ENCODE results near the gene ART4. TPM values are rescaled to one million over a fixed set of nuclear protein-coding genes. Genes with fewer than 3 reads are reported as not detected.

The ART4 gene
- total and polyA plus RNA-seq, 2 donors from 2014 or later: 2.6 to 3.0 TPM

DNA sequence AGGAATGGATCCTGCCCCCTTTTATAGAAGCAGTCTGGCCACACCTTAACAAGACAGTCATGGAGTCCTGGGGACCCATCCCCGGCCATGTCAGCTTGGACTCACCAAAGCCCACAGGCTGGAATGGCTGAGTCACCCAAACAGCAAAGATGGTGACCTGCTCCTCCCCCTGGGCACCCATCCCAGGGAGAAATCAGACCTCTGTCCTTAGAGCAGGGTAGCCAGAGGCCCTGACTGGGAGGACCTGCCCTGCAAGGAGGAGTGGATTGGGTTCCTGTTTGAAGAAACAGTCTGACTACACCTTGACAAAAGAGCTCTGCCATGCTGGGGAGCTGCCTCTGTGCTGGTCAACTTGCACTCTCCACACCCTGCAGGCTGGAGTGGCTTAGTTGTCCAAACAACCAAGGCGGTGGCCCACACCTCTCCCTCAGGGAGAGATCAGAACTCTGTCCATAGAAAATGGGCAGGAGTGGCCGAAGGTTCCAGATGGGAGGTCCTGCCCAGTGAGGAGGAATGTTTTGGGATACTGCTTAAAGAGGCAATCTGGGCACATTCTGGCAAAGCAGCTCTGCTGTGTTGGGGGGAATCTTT, 25.7 kb upstream of the ART4 start:
- H3K4me1 ChIP-seq (ENCODE audit: control insufficient read depth in 2 of 3, insufficient read depth in 2 of 3, low read depth in 1 of 3, low read length in 3 of 3): no peaks in the 10 kb centered on the region
- H3K4me3 ChIP-seq (ENCODE audit: low read length in 3 of 3): no peak overlapping the region
- TF ChIP-seq, protein P1, sequence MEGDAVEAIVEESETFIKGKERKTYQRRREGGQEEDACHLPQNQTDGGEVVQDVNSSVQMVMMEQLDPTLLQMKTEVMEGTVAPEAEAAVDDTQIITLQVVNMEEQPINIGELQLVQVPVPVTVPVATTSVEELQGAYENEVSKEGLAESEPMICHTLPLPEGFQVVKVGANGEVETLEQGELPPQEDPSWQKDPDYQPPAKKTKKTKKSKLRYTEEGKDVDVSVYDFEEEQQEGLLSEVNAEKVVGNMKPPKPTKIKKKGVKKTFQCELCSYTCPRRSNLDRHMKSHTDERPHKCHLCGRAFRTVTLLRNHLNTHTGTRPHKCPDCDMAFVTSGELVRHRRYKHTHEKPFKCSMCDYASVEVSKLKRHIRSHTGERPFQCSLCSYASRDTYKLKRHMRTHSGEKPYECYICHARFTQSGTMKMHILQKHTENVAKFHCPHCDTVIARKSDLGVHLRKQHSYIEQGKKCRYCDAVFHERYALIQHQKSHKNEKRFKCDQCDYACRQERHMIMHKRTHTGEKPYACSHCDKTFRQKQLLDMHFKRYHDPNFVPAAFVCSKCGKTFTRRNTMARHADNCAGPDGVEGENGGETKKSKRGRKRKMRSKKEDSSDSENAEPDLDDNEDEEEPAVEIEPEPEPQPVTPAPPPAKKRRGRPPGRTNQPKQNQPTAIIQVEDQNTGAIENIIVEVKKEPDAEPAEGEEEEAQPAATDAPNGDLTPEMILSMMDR (IDR thresholded peaks at IDR 0.05; ENCODE audit: borderline replicate concordance, extremely low read depth, insufficient read depth): no peak
- H3K27ac ChIP-seq (ENCODE audit: low read depth in 2 of 2, low read length in 2 of 2): no peak overlapping the region
- no peak for DNase-seq
- no peaks in the 10 kb centered on the region for H3K36me3 ChIP-seq (ENCODE audit: control insufficient read depth in 2 of 3, insufficient read depth in 3 of 3, low read length in 3 of 3)
- intact Hi-C loops (cut with DNase I): no loop called here
- no peaks in the 10 kb centered on the region for H3K9me3 ChIP-seq (ENCODE audit: control insufficient read depth in 2 of 3, insufficient read depth in 1 of 3, low read length in 3 of 3)
- H3K9ac ChIP-seq (ENCODE audit: low read length in 3 of 3): no peak overlapping the region
- no peak for FAIRE-seq
- H3K27me3 ChIP-seq (ENCODE audit: control insufficient read depth, insufficient read depth, low read length): no peaks in the 10 kb centered on the region

DNA sequence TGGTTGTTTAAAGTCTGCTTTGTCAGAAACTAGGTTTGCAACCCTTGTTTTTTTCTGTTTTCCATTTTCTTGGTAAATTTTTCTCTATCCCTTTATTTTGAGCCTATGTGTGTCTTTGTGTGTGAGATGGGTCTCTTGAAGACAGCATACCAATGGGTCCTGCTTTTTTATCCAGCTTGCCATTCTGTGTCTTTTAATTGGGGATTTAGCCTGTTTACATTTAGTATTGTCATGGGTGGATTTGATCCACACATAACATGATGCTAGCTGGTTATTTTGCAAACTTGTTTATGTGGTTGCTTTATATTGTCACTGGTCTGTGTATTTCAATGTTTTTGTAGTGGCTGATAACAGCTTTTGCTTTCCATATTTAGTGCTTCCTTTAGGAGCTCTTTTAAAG, 17.2 kb upstream of the ART4 start:
- Histone ChIP-seq H3K36me3 (ENCODE audit: control insufficient read depth in 2 of 3, insufficient read depth in 3 of 3, low read length in 3 of 3) (no peaks in the 10 kb centered on the region), H3K27ac (ENCODE audit: low read depth in 2 of 2, low read length in 2 of 2) (no peak overlapping the region), H3K9me3 (ENCODE audit: control insufficient read depth in 2 of 3, insufficient read depth in 1 of 3, low read length in 3 of 3) (peaks cover 1 to 16% (median 4%) of the 10 kb centered on the region in 3 donors), H3K4me1 (ENCODE audit: control insufficient read depth in 2 of 3, insufficient read depth in 2 of 3, low read depth in 1 of 3, low read length in 3 of 3) (no peaks in the 10 kb centered on the region), H3K9ac (ENCODE audit: low read length in 3 of 3) (no peak overlapping the region), H3K4me3 (ENCODE audit: low read length in 3 of 3) (no peak overlapping the region), H3K27me3 (ENCODE audit: control insufficient read depth, insufficient read depth, low read length) (no peaks in the 10 kb centered on the region)
- TF ChIP-seq, protein P1 (IDR thresholded peaks at IDR 0.05; ENCODE audit: borderline replicate concordance, extremely low read depth, insufficient read depth): no peak
- intact Hi-C loops (cut with DNase I): no loop called here
- FAIRE-seq: no peak
- DNase-seq: no peak

DNA sequence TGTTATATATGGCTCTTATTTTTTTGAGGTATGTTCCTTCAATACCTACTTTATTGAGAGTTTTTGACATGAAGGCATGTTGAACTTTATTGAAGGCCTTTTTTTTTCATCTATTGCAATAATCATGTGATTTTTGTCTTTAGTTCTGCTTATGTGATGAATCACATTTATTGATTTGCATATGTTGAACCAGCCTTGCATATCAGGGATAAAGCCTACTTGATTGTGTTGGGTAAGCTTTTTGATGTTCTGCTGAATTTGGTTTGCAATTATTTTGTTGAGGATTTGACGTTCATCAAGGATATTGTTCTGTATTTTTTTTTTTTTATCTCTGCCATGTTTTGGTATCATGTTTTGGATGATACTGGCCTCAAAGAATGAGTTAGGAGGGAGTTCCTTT, 15.2 kb upstream of the ART4 start:
- intact Hi-C loops (cut with DNase I): no loop called here
- TF ChIP-seq, protein P1 (IDR thresholded peaks at IDR 0.05; ENCODE audit: borderline replicate concordance, extremely low read depth, insufficient read depth): no peak
- Histone ChIP-seq H3K4me1 (ENCODE audit: control insufficient read depth in 2 of 3, insufficient read depth in 2 of 3, low read depth in 1 of 3, low read length in 3 of 3) (peaks cover 0 to 4% (median 0%) of the 10 kb centered on the region in 3 donors), H3K9me3 (ENCODE audit: control insufficient read depth in 2 of 3, insufficient read depth in 1 of 3, low read length in 3 of 3) (peaks cover 1 to 16% (median 4%) of the 10 kb centered on the region in 3 donors), H3K36me3 (ENCODE audit: control insufficient read depth in 2 of 3, insufficient read depth in 3 of 3, low read length in 3 of 3) (no peaks in the 10 kb centered on the region), H3K27ac (ENCODE audit: low read depth in 2 of 2, low read length in 2 of 2) (no peak overlapping the region), H3K4me3 (ENCODE audit: low read length in 3 of 3) (no peak overlapping the region), H3K27me3 (ENCODE audit: control insufficient read depth, insufficient read depth, low read length) (no peaks in the 10 kb centered on the region), H3K9ac (ENCODE audit: low read length in 3 of 3) (no peak overlapping the region)
- DNase-seq (no peak), FAIRE-seq (no peak)
